HepG2 (cell line): Measurements from ENCODE around the gene ATP8B4. TPM values are rescaled to one million over a fixed set of nuclear protein-coding genes. Genes with fewer than 3 reads are reported as not detected.

ENCODE experiments used
- ATAC-seq: fragments of 200-7000 bp; cut with Tn5 transposase; 3 replicates; pipeline ENCODE4 v1.9.1; 2020; ENCODE audit warnings: mild to moderate bottlenecking, moderate library complexity
- Bru-seq: library from RNA; stranded (reverse); fragments of 400-500 nt; gene quantifications from one replicate; lab custom pipeline; 2021; lab: Mats Ljungman, UMichigan
- BruChase-seq, 2 experiments: library from RNA; stranded (reverse); fragments of 400-500 nt; gene quantifications; one replicate each; lab custom pipeline; 2021; lab: Mats Ljungman, UMichigan
- BruUV-seq: library from RNA; stranded (reverse); fragments of 400-500 nt; replicated peaks from 2 replicates; lab custom pipeline; 2021; lab: Mats Ljungman, UMichigan
- CTCF ChIA-PET: fragments of 300-600 bp; formaldehyde crosslinking; extraction: SDS; loops from one replicate; lab custom pipeline; 2021; ENCODE audit warnings: low total read pairs, inconsistent platforms, low intra/inter-chr PET ratio; lab: Yijun Ruan, JAX
- POLR2A ChIA-PET: fragments of 350-600 bp; sonication (Branson Sonifier 250); formaldehyde crosslinking; loops from one replicate; lab custom pipeline; 2020; ENCODE audit warnings: antibody characterized with exemption, inconsistent platforms; lab: Yijun Ruan, JAX
- DNase-seq: peaks from one replicate; pipeline ENCODE4 v3.0.0-alpha.2; 2015; ENCODE audit warnings: low spot score
- FAIRE-seq: peaks from 3 replicates; lab custom pipeline; 2011; peaks lifted over from hg19 to GRCh38; lab: Jason Lieb, UNC
- H2AFZ ChIP-seq: one replicate; pipeline ENCODE4 v1.6.1; 2011; ENCODE audit warnings: low read length, inconsistent platforms
- H3K27ac ChIP-seq: fragments of 300-600 bp; 3 replicates; pipeline ENCODE4 v1.8.0; 2011; ENCODE audit warnings: mixed run types, mild to moderate bottlenecking, mixed read lengths, low read length, inconsistent platforms; ENCODE audit not compliant: insufficient read depth; ENCODE audit errors: extremely low read length
- H3K27me3 ChIP-seq, 2 experiments: fragments of 200-600 bp in 1 of 2; 2 replicates in 1 of 2; 3 replicates in 1 of 2; pipeline versions ENCODE4 v1.6.0 to v1.8.0; 2011; ENCODE audit warnings: low read length in 2 of 2, mild to moderate bottlenecking in 2 of 2, moderate library complexity in 2 of 2, inconsistent platforms in 1 of 2; ENCODE audit not compliant: insufficient read depth in 2 of 2, control insufficient read depth in 1 of 2
- H3K36me3 ChIP-seq, 2 experiments: fragments of 200-600 bp in 1 of 2; replicated peaks in 1 of 2; 2 replicates in 1 of 2; 3 replicates in 1 of 2; pipeline versions ENCODE4 v1.5.1 to v1.8.0; 2011; ENCODE audit warnings: low read length in 2 of 2, inconsistent platforms in 1 of 2; ENCODE audit not compliant: insufficient read depth in 2 of 2, control insufficient read depth in 1 of 2
- H3K4me1 ChIP-seq: 2 replicates; pipeline ENCODE4 v1.5.1; 2012; ENCODE audit warnings: low read length, inconsistent platforms; ENCODE audit not compliant: insufficient read depth
- H3K4me2 ChIP-seq: 2 replicates; pipeline ENCODE4 v1.6.0; 2011; ENCODE audit warnings: low read depth, low read length, inconsistent platforms
- H3K4me3 ChIP-seq, 3 experiments: fragments of 200-600 bp in 1 of 3; sonication (generic), shearing (Covaris generic) in 1 of 3; replicated peaks in 1 of 3; 2 replicates each; pipeline ENCODE4 v1.5.1; 2011 to 2016; ENCODE audit warnings: low read length in 3 of 3, inconsistent platforms in 2 of 3, low read depth in 2 of 3, mild to moderate bottlenecking in 2 of 3, control low read depth in 1 of 3, mixed read lengths in 1 of 3; ENCODE audit not compliant: insufficient read depth in 1 of 3
- H3K79me2 ChIP-seq: one replicate; pipeline ENCODE4 v1.6.1; 2011; ENCODE audit warnings: low read length, inconsistent platforms; ENCODE audit not compliant: insufficient read depth
- H3K9ac ChIP-seq: 2 replicates; pipeline ENCODE4 v1.6.0; 2011; ENCODE audit warnings: mild to moderate bottlenecking, low read depth, low read length, inconsistent platforms; ENCODE audit not compliant: insufficient read depth
- H3K9me3 ChIP-seq: 2 replicates; pipeline ENCODE4 v1.5.1; 2012; ENCODE audit warnings: mild to moderate bottlenecking, low read length
- H4K20me1 ChIP-seq: 2 replicates; pipeline ENCODE4 v1.6.0; 2011; ENCODE audit warnings: inconsistent platforms, mild to moderate bottlenecking, low read length, moderate library complexity; ENCODE audit not compliant: insufficient read depth
- AHR ChIP-seq: IDR thresholded peaks from 2 replicates; pipeline ENCODE4 v1.6.1; 2018; ENCODE audit warnings: missing genetic modification reagents, missing compliant biosample characterization
- ATAD3A ChIP-seq: sonication (generic); formaldehyde crosslinking; IDR thresholded peaks from 2 replicates; pipeline ENCODE4 v1.4.0; 2020; ENCODE audit warnings: missing genetic modification reagents
- IRF1 ChIP-seq: sonication (generic); formaldehyde crosslinking; IDR thresholded peaks from 2 replicates; pipeline ENCODE4 v1.4.0; 2020; ENCODE audit warnings: low read depth, mild to moderate bottlenecking, missing genetic modification reagents
- TRAFD1 ChIP-seq: sonication (generic); formaldehyde crosslinking; IDR thresholded peaks from 2 replicates; pipeline ENCODE4 v1.5.1; 2020; ENCODE audit warnings: missing genetic modification reagents, mild to moderate bottlenecking, borderline replicate concordance
- ZNF276 ChIP-seq: sonication (generic); formaldehyde crosslinking; IDR thresholded peaks from 2 replicates; pipeline ENCODE4 v1.4.0; 2020; ENCODE audit warnings: mild to moderate bottlenecking, low read depth, missing genetic modification reagents
- WGBS: methylation state at CpG from one replicate; pipeline ENCODE4 v1.1.6; 2017; ENCODE audit warnings: low lambda C conversion rate; 5-methylcytosine and 5-hydroxymethylcytosine counted together
- in situ Hi-C: cut with HindIII; loops from 2 replicates; pipeline ENCODE4 v1.10.0; 2017; ENCODE audit warnings: low pct_unique_long_range_greater_than_20kb; ENCODE audit not compliant: extremely low pct_ligation_motif_present
- intact Hi-C: fragments of 100-400 bp; cut with micrococcal nuclease; formaldehyde crosslinking; loops from one replicate; pipeline ENCODE4 v1.10.0; 2022; ENCODE audit not compliant: unreplicated experiment
- long read RNA-seq, 2 experiments: library from RNA in 1 of 2; library from polyadenylated mRNA in 1 of 2; stranded (forward) in 1 of 2; unstranded in 1 of 2; transcript quantifications; one replicate each; pipeline ENCODE4 v2.0.0, GENCODE V29; 2019 to 2022
- polyA minus RNA-seq, 3 experiments: library from RNA; depleted of rRNA, polyadenylated mRNA; stranded (reverse); fragments of >200 nt; gene quantifications; 2 replicates each; pipeline ENCODE4 v1.2.3, GENCODE V29; 2011; ENCODE audit warnings: low replicate concordance in 1 of 3
- polyA plus RNA-seq, 8 experiments: library from polyadenylated mRNA; depleted of rRNA in 3 of 8; stranded (reverse) in 7 of 8; unstranded in 1 of 8; fragments of >200 nt; fragmentation: Illumina TruSeq in 4 of 8; extraction: Trizol in 4 of 8; gene quantifications; 2 replicates each; pipeline versions ENCODE4 v1.2.1 to v1.2.3, GENCODE V29; 2011 to 2016; ENCODE audit warnings: low read depth in 4 of 8, missing spikeins in 1 of 8, mixed read lengths in 1 of 8; ENCODE audit not compliant: insufficient read depth in 1 of 8
- total RNA-seq, 5 experiments: library from RNA; depleted of rRNA; stranded (reverse); fragments of >200 nt; fragmentation: Illumina TruSeq; extraction: Trizol; gene quantifications; 2 replicates each; pipeline ENCODE4 v1.2.3, GENCODE V29; 2016; ENCODE audit warnings: low read depth in 1 of 5
- TF ChIP-seq, protein P1 (sequence below): sonication (generic); formaldehyde crosslinking; IDR thresholded peaks from 2 replicates; pipeline ENCODE4 v1.9.0; 2021; ENCODE audit warnings: missing genetic modification reagents, borderline replicate concordance

Gene ATP8B4, protein sequence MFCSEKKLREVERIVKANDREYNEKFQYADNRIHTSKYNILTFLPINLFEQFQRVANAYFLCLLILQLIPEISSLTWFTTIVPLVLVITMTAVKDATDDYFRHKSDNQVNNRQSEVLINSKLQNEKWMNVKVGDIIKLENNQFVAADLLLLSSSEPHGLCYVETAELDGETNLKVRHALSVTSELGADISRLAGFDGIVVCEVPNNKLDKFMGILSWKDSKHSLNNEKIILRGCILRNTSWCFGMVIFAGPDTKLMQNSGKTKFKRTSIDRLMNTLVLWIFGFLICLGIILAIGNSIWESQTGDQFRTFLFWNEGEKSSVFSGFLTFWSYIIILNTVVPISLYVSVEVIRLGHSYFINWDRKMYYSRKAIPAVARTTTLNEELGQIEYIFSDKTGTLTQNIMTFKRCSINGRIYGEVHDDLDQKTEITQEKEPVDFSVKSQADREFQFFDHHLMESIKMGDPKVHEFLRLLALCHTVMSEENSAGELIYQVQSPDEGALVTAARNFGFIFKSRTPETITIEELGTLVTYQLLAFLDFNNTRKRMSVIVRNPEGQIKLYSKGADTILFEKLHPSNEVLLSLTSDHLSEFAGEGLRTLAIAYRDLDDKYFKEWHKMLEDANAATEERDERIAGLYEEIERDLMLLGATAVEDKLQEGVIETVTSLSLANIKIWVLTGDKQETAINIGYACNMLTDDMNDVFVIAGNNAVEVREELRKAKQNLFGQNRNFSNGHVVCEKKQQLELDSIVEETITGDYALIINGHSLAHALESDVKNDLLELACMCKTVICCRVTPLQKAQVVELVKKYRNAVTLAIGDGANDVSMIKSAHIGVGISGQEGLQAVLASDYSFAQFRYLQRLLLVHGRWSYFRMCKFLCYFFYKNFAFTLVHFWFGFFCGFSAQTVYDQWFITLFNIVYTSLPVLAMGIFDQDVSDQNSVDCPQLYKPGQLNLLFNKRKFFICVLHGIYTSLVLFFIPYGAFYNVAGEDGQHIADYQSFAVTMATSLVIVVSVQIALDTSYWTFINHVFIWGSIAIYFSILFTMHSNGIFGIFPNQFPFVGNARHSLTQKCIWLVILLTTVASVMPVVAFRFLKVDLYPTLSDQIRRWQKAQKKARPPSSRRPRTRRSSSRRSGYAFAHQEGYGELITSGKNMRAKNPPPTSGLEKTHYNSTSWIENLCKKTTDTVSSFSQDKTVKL
- total RNA-seq (2016; rRNA removed; fragmentation: Illumina TruSeq; extraction: Trizol) (0.18 and 0.69 TPM in 2 replicates), polyA plus RNA-seq (2011; rRNA removed) (0.24 and 0.42 TPM in 2 replicates), polyA minus RNA-seq (2011; rRNA and poly(A)+ RNA removed; ENCODE audit: low replicate concordance) (0.36 and 21.5 TPM in 2 replicates), Bru-seq, nascent RNA (percentile 21 among the genes with signal in this experiment), BruChase-seq, experiment 1, labeled RNA remaining after a 6-hour chase (percentile 11 among the genes with signal in this experiment), BruChase-seq, experiment 2, labeled RNA remaining after a 2-hour chase (percentile 20 among the genes with signal in this experiment)
- 0.44 and 0.81 TPM in 2 replicates for total RNA-seq (2016; cell fraction: cytosol; rRNA removed; fragmentation: Illumina TruSeq; extraction: Trizol; ENCODE audit: low read depth)
- total RNA-seq (2016; cell fraction: insoluble cytoplasmic fraction; rRNA removed; fragmentation: Illumina TruSeq; extraction: Trizol), result 0.34 and 1.0 TPM in 2 replicates
- total RNA-seq (2016; cell fraction: membrane; rRNA removed; fragmentation: Illumina TruSeq; extraction: Trizol), result 0.28 and 0.45 TPM in 2 replicates
- total RNA-seq (2016; cell fraction: nucleus; rRNA removed; fragmentation: Illumina TruSeq; extraction: Trizol), result 1.9 and 2.8 TPM in 2 replicates
- polyA plus RNA-seq (2011; cell fraction: cytosol; rRNA removed), result 0.04 and 0.07 TPM in 2 replicates
- 0.61 and 0.71 TPM in 2 replicates for polyA plus RNA-seq (2011; cell fraction: nucleus; rRNA removed)
- 0.47 and 0.58 TPM in 2 replicates for polyA plus RNA-seq (2012)
- 0.08 and 0.16 TPM in 2 replicates for polyA plus RNA-seq (2016; cell fraction: cytosol; fragmentation: Illumina TruSeq; extraction: Trizol; ENCODE audit: low read depth)
- 0.27 and 0.29 TPM in 2 replicates for polyA plus RNA-seq (2016; cell fraction: insoluble cytoplasmic fraction; fragmentation: Illumina TruSeq; extraction: Trizol; ENCODE audit: low read depth)
- 0.10 and 0.19 TPM in 2 replicates for polyA plus RNA-seq (2016; cell fraction: membrane; fragmentation: Illumina TruSeq; extraction: Trizol; ENCODE audit: low read depth)
- 1.00 and 1.2 TPM in 2 replicates for polyA plus RNA-seq (2016; cell fraction: nucleus; fragmentation: Illumina TruSeq; extraction: Trizol; ENCODE audit: insufficient read depth, low read depth)
- 0.79 TPM in 1 of 2 replicates, not detected in the other for polyA minus RNA-seq (2011; cell fraction: cytosol; rRNA and poly(A)+ RNA removed)
- 2.0 and 2.4 TPM in 2 replicates for polyA minus RNA-seq (2011; cell fraction: nucleus; rRNA and poly(A)+ RNA removed)
- long read RNA-seq, experiment 1, result 0 reads
- long read RNA-seq, experiment 2, result 0 reads

DNA sequence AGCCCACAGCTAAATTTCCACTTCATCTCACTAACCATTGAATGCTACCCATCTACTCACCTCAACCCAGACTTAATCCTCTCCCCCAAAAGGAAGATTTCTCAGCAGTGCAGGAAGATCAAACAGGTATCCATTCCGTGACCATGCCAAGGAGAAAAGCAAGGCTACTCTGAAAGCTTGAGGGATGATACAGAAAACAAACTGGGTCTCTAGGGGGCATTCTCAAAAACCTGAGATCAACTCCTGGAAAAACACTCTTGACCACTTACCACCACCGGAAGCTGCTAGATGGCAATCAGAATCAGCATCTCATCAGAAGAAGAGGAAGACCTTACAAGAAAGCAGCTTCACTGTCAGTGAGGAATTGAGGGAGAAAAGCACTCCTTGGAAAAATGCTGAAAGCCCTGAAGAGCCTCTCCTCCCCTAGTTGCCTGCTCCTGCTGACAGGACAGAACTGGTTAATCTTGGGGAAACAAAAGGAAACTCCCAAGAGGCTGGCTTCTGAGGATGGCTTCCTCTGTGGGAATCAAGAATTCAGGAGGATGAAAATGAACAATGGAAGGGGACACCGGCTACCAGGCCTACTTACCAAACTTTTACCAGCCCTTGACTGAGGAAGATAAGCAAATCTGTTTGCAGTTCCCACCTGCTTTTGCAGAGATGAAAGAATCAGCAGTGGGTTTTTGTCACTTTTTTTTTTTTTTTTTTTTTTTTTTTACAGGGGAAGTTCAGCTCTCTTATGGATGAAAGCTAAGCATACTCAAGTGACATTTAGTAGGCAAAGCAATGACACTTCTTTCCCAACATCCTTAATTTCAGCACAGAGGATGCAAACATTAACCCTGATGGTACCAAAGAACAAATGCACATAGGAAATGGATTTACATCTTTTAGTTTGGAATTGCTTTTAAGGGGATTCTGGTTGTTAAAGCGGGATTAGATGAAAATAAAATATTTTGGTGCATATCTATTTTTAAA lies at the start of gene ATP8B4:
Gene ATP8B4, minus strand, starts transcription at position 171 of the 978 bp plus-strand sequence. CDS start 12,267 bp downstream, outside the sequence.
- no peak for FAIRE-seq
- ChIA-PET POLR2A (no interaction called here), CTCF (no interaction called here)
- H3K4me2 ChIP-seq, result no peak within 1 kb of the TSS
- peaks cover 8% of the 10 kb centered on the region; the same call in 1 of the 2 replicates for H3K9me3 ChIP-seq
- no peak for DNase-seq
- in situ Hi-C loops, result no loop called here
- no peak within 1 kb of the TSS for H3K27ac ChIP-seq
- intact Hi-C loops, result no loop called here
- no peaks in the 10 kb centered on the region for H3K27me3 ChIP-seq
- H3K79me2 ChIP-seq, result no peaks in the 10 kb centered on the region
- H4K20me1 ChIP-seq, result no peaks in the 10 kb centered on the region
- H2AFZ ChIP-seq, result no peak within 1 kb of the TSS
- BruUV-seq, result no TSS peak
- no peaks in the 10 kb centered on the region for H3K36me3 ChIP-seq
- ATAC-seq, result no peak
- H3K9ac ChIP-seq, result no peak within 1 kb of the TSS
- 60% methylated on average over 4 of the region's 4 CpGs for WGBS
- no peak within 1 kb of the TSS for H3K4me3 ChIP-seq
- H3K4me1 ChIP-seq, result no peaks in the 10 kb centered on the region
- no peak for TF ChIP-seq ZNF276
- TF ChIP-seq TRAFD1 (CRISPR knock-in tag), result no peak
- no peak for TF ChIP-seq IRF1 (CRISPR knock-in tag)
- no peak for TF ChIP-seq ATAD3A (CRISPR knock-in tag)
- TF ChIP-seq, protein P1, sequence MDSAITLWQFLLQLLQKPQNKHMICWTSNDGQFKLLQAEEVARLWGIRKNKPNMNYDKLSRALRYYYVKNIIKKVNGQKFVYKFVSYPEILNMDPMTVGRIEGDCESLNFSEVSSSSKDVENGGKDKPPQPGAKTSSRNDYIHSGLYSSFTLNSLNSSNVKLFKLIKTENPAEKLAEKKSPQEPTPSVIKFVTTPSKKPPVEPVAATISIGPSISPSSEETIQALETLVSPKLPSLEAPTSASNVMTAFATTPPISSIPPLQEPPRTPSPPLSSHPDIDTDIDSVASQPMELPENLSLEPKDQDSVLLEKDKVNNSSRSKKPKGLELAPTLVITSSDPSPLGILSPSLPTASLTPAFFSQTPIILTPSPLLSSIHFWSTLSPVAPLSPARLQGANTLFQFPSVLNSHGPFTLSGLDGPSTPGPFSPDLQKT (CRISPR knock-in tag), result no peak
- TF ChIP-seq AHR (CRISPR knock-in tag), result no peak
